Measurements from ENCODE around the gene SHISAL1.

Gene SHISAL1

DNA sequence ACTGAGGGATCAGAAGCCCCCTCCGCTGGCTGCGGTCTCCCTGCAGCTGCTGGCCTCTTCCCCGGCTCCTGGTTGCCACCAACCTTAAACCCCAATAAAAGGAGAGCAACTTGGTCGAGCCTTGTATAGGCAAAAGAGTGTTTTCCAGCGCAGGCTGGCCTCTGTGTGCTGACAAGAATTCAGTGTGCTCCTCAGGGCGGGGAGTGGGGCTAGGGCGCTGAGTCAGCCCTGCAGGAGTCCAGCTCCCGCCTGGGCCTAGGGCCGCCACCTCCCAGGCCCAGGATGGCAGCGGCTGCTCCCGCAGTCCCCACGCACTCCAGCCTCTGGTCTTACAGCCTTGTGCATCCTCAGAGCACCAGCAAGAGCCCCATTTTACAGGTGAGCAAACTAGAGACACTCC is at the start of gene SHISAL1:
Gene SHISAL1 (minus strand): TSS at position 186 of the 400 bp plus-strand sequence. CDS start 12,006 bp downstream, outside the sequence.
- DNase-seq = no peak

DNA sequence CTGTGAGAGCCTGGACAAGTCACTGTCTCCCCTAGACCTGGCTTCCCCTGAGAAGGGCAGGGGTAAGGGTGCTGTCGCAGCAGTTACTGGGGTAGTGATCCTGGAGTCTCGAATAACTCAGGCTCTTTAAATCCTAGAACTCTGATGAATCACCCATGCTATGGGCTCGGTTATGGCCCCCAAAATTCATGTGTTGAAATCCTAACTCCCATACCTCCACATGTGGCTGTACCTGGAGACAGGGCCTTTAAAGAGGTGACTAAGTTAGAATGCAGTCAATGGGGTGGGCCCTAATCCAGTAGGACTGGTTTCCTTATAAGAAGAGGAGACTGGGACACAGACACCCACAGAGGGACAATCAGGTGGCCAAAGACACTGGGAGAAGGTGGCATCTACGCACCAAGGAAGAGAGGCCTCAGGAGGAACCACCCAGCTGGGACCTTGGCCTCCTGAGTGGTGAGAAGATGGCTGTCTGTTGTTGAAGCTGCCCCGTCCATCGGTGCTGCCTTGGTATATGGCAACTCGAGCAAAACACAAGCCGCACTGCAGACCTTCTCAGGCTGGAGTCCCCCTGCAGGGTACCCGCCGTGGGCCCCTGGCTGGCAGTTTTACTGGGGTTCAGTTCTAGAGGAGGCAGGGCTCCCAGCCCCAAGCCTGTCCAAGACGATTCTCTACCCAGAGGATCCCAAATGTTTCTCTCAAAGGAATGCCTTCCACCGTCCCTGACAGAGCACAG is 48.8 kb upstream of the SHISAL1 start:
- DNase-seq = no peak

DNA sequence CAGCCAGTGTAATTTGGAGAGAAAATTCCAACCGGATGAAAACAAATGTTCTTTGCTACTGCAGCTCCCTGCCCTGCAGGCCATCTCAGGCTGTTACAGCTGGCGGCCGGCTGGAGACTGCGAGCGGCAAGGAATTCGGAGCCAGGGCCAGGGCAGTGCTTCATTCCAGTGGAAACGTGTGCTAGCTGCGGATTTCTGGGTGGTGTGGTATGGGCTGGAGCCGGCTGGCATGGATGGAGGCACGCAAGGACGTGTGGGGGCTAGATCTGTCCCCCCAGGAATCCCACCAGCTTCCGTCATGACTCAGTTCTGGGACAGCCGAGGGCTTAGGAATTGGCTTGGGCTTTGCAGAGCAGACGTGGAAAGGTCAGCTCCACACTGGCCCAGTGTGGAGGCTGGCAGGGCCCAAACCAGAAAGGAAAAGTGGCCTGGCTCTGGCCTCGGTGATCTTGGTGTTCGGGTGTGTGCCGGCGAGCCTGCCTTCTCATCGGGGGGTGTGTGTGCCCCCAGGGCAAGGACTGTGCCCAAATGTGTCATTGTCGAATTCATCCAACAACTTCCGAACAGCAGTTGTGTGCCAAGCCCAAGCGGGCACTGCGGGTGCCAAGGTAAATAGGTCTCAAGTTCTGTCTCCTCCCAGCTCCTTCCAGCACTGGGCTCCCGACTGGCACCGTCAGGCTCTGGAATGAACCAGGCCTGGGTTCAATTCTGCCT is 48.1 kb upstream of the SHISAL1 start:
- DNase-seq = no peak

DNA sequence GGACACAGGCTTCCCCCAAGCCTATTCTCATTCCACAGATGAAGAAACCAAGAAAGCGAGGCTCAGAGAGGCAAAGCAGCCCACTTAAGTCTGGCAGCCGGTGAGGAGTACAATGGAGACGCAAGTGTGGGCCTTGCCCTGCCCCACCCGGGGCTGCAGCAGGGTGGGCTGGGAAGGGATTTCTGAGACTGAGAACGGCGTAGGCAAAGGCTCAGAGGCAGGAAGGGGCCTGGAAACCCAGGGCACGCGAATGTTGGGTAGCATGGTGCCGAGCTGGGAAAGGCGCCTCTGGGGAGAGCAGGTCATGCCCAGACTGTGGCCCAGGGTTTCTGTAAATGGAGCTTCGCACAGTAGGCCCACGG is 47.5 kb upstream of the SHISAL1 start:
- no peak for DNase-seq

DNA sequence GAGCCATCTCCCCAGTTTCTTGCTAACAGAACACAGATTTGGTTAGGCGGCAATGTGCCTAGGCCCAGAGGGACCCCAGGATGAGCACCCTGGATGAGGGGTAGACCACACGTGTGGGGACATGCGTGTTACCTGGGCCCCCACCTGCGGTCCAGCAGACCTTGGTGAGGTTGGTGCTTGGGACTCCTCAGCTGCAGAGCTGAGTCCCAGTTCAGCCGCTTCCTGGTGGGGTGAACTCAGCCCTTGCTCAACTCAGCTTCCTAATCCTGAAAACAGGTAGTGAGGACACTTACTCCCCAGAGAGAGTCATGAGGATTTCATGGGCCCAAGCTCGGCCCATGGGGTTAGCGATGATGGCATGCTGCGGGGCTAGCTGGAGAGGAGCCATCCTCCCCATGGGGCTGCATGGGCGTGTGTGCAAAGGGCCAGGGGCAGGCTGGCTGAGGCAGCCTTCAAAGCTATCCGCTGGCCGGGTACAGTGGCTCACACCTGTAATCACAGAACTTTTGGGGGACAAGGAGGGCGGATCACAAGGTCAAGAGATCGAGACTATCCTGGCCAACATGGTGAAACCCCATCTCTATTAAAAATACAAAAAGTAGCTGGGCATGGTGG is 46.9 kb upstream of the SHISAL1 start:
- DNase-seq = no peak

DNA sequence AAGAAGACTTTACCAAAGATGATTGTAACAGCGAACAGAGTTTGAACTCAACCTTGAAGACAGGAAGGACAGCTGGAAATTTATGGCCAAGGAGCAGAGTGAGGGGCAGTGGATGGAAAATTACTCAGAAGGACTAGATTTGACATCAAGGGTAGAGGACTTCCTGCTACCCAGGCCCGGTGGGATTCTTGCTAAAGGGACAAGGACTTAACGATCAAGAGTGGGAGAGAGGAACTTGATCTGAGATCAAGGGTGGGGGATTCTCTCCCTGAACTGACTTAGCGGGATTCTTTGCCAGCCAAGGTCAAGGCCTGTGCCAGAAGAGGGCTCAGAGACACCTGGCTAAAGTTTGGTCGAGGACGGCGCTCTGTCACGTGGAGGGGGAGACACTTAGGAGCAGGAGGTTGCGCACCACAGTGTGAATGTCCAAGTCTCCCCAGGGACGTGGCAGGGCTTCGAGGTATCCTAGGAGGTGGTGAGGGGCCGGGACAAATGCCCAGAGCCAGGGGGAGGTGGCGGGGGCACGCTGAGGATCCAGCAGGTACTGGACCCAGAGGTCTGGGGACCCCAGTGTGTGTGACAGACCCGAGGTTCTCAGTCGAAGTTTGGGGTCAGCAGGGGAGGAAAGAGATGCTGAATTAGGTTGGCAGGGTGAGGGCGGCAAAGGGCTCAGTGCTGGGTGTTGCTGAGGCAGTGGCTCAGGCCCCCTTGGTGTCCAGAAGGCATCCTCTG is 46.1 kb upstream of the SHISAL1 start:
- DNase-seq = no peak

DNA sequence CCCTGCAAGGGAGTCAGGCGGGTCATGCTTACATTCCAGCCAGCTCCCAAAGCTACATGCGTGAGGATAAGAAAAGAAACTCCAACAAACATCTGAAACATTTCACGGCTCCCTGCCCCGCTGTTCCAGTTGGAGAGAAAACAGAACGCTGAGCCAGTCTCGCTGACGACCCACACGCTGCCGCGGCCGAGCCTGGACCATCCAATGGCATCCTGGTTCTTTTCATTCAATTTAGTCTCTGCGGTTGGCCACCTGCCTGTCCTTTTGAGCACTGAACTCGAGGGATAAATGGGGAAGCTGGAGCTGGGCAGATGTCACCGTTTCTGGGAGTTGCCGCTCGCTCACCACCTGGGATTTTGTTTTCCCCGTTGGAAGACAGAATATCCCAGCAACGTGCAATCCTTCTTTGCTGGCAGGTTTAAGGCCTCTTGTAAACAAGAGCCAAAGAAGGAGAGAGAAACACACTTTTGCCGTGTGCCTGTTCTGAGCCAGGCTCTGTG is 45.3 kb upstream of the SHISAL1 start:
- DNase-seq = no peak

DNA sequence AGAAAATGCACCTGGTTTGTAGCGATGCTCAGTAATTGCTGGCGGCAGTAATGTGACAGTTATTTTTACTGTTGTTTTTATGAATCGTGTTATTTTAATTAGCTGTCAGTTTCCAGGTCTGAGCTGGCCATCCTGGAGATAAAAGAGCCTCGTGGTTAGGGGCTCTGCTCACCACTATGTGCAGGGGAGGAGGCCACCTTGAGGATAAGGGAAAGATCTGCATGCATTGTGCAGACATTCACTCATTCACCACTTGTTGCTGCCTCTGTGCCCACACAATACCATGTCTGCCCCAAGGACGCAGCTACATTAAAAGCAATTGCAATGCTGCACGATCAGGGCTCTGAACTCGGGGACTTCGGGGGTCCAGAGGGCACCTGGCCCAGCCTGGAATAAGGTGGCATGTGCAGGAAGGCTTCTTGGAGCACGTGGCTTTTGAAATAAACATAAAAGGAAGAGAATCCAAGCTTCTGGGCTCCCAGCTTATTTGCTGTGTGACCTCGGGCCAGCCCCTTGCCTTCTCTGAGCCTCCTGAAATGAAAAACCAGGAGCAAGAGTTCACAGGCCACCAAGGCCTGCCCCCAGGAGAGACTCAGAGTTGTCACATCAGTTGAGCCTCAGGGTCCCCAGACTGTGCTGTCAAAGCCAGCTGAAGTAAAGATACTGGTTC is 44.7 kb upstream of the SHISAL1 start:
- no peak for DNase-seq

DNA sequence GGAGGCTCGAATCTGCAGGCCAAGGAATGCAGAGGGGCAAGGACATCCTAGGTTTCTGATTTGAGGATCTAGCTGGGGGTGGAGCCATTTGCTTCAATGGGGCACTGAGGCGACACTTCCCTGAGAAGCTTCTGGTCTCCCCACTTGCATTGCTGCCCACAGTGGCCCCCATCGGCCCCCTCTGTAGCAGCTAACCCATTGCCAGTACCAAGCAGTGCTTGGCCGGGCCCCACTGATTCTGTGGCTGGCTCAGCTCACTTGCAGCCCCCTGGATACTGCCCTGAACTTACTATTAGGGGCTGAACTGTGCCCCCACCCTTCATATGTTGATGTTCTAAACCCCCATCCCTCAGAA is 42.9 kb upstream of the SHISAL1 start:
- no peak for DNase-seq

DNA sequence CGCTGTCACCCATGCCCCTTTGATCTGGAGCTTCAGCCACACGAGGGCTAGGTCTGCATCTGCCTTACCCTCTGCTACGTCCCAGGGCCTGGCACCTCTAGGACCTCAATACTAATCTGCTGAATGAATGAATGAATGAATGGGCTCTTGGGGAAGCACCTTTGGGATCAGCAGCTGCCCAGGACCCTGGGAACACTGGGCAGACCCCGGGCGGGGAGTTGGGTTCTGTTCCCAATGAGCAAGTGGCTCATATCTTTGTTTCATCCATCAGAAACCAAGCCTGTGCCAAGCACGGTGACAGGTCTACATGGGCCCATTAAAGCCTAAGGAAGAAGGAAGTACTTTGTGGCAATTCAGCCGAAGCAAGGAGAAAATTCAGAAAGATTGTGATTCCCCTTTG is 41.5 kb upstream of the SHISAL1 start:
- no peak for DNase-seq

DNA sequence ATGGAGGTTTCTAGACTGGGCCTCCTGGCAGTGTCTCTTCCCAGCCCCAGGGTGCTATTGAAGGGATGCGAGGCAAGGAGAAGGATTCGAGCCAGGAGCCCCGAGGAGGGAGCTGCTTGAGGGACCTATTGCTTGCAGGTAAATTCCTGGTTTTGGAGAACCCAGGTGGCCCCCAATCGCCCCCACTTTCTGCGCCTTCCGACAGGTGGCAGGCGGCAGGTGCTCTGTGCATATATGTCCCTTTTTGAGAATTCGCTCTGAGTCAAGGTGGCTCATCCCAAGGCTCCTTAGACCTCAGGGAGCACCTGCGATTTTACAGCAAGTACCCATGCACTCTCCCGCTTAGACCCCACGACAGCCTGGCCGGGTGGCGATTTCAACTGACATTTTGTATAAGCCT is 40.3 kb upstream of the SHISAL1 start:
- no peak for DNase-seq

DNA sequence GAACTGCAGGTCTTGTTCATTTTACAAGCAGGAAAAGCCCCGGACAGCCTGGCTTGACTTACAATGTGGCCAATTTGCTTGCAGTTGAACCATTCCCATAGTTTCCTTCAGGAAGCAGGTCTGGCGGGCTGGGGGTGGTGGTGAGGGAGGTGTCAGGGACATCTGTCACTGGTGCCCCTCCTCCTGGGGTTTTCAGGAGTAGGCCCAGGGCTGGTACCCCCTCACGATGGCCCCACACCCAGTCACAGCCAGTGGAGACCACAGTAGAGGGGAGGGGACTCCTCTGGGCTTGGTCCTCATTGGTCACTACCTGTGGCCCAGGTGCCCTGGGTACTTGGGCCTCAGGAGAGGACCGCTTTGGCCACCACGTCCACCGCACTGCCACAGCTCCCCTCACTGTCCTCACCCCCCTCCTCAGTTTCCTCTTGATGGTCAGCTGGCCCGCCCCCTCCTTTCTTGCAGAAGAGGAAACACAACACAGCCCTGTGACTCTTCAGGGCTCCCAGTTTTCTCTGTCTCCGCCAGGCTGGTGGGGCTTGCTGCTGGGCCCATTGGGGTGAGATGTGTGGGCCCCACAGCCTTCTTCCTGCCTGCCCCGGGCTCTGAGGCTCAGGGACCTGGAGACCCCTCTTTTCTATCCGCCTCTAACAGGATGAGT is 39.8 kb upstream of the SHISAL1 start:
- DNase-seq = no peak

DNA sequence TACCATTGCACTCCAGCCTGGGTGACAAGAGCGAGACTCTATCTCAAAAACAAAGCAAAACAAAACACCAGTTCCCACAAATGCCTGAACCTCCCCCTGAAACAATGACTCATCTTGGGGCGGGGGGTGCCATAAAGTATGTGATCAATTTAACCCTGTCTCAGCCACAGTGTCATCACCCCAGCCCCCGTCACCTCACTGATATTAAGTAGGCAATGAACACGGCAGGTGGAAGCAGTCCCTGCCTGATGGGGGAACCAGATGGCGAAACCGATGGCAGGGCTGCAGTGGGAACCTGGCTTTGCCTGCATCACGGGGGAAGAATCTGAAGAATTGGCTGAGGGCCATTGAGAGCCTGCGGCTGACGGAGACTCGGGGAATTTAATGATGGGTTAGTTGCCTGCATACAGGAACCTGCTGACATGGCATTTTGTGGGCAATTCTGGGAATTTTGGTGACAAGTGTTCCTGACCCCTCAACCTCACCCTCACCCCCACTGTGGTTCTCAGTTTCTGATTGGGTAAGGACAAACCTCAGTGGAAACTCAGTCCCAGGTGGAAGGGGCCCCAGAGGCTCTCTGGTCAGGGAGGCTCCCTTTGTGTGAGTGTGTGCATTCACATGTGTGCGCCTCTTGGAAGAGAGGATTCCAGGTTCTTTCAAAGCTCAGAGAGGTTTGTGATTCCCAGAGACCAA is 39.1 kb upstream of the SHISAL1 start:
- peak in 1 of 2 experiments; percentile 10 for DNase-seq

DNA sequence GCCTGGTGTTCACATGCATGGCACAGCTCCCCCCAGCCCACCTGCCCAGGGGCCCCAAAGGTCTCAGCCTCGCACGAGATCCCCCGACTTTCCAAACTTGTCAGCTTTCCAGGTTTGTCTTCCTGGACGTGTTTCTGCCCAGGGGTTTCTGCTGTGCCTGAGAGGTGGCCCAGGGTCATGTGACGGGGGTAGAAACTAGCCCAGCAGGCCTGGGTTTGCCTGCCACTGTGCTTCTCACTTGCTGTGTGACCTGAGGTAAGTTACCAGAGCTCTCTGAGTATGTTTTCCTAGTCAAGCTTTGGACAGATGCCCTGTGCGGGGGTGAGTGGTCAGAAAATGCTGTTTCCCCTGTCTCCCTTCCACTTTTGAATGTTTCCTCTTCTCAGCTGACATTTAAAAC is 38.3 kb upstream of the SHISAL1 start:
- no peak for DNase-seq

DNA sequence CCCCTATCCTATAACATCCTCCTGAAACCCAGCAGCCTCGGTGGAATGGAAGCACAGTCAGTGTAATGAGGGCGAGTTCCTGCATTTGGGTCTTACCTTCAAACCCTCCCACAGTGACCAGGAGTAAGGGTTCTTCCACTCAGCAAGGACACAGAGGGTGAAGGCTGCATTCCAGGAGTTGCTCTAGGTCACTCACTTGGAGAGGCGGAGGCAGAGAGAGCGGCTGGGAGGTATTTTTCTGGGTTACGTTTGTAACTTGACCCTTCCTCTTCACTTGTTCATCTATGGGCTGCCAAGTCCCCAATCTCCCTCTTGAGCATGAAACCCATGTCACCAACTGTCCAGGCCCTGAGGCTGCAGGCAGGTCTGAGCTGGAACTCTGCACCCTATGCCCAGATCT is 36.8 kb upstream of the SHISAL1 start:
- no peak for DNase-seq

DNA sequence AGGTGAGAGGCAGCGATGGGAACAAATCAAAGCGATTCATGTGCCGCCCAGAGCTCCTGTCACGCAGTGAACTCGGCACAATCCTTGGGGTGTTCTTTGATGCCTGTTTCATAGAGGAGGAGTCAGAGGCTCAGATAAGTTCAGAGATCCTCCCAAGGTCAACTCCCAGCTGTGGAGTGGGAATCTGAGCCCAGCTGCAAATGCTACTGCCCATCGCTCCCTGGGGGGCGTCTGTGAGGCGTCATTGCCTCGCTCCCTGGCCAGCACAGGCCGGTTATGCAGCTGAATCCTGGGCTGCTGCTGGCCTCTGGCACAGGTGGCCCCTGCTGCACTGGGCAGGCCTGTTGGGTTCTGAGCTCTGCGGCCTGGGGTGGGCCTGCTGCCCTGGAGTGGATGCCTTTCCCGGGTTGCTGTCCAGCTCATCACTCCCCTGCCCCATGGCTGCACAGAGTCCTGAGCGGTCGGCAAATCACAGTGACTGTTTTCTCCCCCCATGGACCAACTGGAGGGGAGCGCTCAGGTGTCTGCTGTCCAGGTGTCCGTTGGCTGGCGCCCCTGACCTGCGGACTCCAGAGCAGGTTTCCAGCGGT is 36.3 kb upstream of the SHISAL1 start:
- DNase-seq = no peak

DNA sequence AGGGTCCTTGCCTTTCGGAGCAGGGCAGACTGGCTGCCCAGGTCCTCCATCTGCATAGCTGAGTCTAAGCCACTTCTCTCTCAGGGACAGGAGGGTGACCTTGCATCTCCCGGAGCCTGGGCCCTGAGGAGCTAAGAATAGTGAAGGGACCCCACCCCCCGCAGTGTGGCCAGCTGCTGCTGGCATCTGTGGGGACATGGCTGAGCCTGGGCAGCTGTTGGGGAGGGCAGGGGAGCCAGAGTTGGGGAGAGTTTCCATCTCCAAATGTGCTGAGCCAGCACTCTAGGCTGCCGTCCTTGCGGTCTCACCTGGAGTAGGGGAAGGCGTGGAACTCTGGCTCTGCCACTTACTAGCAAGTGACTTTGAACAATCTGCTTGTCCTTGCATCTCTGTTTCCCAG is 34.8 kb upstream of the SHISAL1 start:
- DNase-seq = no peak

DNA sequence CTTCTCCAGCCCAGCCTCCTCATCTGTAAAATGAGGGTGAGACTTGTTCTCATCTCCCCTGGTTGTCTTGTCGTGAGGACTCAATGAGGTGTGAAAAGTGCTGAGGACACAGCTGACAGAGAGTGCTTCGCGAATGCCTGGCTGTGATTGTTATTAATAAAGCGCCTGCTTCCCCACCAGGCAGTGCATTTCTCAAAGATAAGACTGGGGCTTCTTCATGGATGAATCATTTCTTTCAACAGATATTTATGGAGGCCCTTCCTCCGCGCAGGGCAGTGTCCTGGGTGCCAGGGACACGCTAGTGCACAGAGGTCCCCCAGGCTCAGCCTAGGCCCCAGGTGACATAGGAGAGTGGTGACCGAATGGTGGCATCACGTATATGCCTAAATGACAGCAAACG is 34.3 kb upstream of the SHISAL1 start:
- no peak for DNase-seq

DNA sequence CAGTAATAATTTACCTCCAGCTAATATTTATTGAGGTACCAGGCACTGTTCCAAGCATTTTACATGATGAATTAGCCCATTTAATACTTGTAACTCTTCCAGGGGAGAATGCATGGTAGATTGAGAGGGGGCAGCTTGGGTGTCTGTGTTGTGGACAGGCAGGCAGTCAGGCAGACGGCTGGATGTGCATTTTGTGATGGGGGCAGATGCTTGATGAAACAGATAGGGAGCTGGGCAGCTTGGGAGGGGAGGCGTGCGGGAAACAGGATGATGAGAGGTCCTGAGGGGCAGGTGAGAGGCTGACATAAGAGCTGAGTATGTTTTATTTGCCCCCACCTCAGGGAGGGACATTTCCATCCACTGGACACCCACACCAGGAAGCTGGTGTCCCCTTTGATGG is 33.1 kb upstream of the SHISAL1 start:
- no peak for DNase-seq

DNA sequence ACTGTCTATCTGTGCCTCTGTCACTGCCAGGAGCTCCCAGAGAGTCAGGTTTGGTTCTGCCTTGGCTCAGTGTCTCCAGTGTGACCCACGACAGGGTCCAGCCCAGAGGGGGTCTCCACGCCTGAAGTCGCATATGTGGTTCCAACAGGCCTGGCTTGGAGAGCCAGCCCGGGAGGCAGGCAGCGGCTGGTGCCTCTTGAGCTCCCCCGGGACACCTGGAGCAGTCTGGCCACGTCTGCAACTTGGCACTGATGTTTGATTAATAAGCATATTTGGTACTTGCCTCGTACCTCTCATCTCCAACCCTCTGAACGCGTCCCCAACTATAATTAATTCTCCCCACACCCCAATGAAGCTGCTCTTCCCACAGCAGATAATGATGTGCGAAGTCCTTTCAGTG is 31.7 kb upstream of the SHISAL1 start:
- no peak for DNase-seq

DNA sequence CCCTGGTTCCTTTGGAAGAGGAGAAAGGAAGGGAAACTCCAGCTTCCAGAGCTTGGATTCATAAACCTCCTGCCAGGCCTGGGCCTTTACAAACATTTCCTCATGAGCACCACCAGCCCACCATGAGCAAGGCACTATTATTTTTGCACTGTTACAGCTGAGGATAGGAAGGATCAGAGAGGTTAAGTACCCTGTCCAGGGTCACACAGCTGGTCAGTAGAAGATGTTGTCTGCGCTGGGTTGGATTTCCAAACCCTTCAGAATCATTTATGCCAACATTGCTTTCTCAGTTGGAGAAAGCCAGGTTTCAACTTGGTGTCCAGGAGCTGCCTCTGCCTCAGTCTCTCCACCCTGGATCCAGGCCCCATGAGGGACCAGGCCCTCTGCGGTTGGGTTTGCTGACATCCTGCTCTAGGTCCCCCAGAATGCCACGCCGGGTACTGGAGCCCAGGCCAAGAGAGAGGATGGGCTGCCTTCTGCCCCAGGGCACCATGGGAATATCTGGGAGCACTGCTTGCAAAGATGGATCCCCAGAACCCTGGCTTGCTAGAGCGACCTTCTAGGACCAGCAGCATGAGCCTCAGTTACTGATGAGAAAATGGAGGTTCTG is 29.7 kb upstream of the SHISAL1 start:
- no peak for DNase-seq
